Glomerular visceral epithelial cell (primary cell): Measurements from ENCODE around the gene GMDS.
"Not testable (repeated sequence)": the region's sequence is repeated elsewhere in the genome, so short reads cannot be mapped to it uniquely, and the experiment has no call there.

Experiments used
- DNase-seq: peaks from one replicate; pipeline ENCODE4 v3.0.0-alpha.2; 2016; ENCODE audit errors: extremely low spot score

GMDS gene

DNA sequence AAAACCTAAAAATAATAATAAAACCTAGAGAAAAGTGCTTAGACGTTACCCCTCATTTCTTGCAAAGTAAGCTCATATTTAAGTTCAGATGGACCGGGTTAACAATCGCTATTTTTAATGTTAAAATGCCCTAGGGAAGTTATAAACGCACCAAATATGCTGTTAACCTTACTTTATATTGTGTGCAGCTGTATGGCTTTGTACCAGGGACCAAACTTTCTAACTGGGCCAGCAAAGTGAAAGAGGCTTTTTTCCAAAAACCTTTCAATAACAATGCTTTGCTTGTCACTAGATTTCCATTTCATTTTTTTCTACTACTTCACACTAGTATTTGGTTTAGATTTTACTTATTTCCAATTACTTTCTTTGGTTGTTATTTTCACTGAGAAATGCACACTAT lies 387.2 kb downstream of the GMDS start:
- no peak for DNase-seq

DNA sequence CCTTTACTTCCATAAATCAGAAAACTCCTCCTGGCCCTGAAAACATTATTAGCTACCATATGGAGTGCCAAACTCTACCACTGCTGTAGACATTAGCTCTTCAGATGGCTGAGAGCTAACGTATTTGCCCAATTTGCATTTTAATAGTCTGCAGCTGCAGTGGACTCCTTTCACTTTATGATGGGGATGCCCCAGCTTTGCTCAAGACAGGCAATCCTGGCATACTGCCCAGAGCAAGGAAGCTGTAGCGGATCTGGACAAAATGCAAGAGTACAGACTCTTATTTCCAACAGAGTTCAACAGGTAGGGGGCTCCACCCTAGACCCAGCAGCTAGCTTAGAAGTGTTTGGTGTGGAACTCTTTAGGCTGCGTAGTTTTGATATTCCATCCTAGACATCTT lies 389.0 kb downstream of the GMDS start:
- peak; percentile 90 for DNase-seq

DNA sequence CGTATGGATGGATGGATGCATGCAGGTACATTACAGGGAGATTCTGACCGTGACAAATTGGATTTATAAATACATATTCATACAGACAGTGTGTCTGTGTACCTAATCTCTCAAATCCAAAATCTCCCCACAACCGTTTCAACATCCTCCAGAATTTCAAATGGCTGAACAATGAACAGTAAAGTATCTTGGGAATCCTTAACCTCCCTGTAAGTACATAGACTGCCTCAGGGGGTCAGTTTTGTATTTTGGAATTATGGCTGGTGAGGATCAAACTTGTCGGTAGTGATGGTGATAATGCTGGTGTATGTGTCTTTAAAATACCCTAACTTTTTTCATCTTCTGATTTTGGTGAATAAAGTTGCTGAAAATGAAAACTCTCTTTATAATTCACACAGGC lies 389.5 kb downstream of the GMDS start:
- DNase-seq = no peak

DNA sequence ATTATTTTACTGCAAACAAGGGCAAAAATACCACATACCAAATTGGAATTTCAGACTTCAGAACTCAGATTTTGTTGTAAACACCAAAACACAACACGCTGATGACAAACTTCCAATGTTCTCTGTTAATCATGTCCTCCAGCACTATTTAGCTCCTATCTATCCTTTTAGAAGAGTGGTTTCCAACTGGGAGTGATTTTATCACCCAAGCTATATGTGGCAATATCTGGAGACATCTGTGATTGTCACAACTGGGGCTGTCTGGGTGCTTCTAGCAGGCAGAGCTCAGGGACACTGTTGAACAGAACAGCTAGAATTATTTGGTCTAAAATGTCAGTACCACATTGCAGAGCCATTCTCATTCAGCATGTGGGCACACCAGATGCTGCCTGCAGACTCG lies 391.1 kb downstream of the GMDS start:
- no peak for DNase-seq

DNA sequence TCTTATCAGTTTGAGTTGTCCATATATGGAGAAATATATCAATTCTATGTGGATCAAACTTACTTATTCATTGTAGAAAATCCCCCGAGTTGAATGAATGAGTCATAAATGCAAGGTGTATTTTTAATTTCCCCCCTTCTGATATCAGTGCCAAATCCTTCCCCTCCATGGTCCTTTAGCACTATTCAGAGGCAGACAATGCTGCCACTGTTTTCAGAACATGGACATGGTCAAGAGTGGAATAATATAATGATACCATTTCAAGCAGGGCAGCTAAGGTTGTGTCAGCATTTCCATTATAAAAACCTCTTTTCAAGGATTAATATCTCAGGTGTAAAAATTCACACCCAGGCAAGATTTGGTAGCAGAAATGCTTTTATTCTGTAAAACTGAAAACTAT lies 391.6 kb downstream of the GMDS start:
- DNase-seq = no peak

DNA sequence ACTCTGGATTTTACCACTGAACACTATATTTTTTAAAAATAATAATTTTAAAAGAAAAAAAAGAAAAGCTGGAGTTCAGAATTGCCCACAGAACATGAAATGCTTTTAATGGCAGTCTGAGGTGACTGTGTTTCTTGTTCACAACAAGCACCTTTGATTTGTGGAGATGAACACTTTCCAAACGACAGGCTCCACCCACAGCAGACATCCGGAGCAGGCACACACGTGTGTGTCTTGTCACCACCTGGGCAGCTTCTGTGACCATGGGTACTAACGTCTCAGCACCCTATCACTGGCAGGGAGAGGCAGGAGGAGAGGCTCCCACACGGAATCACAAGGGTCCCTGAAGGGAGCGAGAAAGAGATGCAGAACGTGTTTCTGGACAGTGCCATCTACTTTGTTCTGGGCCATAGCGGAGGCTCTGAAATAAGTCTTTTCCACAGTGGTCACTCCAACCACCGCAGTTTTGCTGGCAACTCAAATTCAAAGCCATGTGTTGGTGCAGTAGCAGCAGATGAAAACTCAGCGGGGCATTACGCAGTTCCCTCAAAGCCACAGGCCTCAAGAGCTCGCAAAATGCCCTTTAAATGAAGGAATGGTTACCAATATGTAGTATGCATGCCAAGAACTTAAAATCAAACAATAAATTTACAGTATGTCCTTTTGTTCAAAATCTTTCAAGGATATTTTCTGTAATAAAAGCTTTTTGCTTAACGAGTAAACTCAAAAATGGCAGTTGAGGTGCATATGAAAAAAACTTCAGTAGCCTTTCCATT lies 393.5 kb downstream of the GMDS start:
- no peak for DNase-seq

DNA sequence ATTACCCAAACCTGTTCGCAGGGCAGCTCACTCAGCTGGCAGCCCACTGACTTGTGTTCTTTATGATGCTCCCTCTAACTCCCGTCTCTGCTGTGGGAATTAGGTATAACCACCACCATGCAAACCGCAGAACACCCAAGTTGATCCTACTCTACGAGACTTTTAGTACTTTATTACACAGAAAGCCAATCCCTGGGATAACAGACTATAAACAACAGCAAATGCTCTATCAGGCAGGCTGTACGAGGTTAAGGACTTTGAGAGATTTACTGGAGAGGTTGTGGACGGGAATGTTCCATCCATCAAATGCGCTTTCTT lies 394.6 kb downstream of the GMDS start:
- no peak for DNase-seq

DNA sequence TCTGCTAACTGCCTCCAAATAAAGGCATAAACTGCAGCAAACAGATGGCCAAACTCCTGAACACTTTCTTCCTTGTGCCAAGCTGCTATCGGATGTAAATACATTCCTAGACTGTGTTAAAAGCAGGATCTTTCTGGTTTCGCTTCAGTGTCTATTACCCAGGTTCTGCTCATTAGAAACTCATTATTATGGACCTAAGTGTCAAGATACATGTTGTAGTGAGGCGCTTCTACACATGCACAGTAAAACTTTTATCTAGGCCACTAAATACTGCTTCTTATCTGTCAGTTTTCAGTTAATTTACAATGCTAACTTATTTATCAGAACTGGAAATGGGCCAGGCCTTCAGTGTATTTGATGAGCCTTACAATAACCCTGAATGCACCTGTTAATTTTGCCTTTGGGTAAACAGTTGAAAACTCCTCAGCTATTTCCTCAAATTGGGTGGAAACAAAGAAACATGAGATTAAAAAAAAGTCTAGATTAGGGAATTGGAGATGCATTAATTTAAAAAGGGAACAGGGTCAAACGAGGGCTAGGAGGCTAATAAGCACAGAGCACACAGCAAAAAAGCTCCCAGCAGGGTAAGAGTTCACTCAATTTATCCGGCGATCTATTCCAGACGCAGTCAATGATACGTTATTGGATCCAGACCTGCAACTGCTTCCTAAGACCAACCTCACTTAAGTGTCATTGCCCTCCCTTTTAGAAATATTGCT lies 395.1 kb downstream of the GMDS start:
- DNase-seq = no peak

DNA sequence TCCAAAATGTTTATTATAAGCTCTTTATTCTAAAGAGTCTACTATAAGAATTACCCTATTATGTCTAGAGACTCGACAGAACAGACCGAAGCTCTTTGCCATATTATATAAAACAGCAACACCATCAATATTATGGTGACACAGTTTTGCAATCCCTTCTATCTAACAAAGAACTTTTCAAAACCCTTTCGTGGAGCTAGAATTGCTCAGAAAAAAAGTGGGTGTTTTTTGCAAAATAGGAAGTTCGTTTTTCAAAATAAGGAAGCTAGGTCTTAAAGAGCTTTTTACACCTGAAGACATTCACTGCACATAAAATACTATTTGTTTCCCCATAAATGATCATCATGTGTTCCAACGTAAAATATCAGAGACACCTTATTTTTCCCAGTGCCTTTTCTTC lies 395.7 kb downstream of the GMDS start:
- no peak for DNase-seq

DNA sequence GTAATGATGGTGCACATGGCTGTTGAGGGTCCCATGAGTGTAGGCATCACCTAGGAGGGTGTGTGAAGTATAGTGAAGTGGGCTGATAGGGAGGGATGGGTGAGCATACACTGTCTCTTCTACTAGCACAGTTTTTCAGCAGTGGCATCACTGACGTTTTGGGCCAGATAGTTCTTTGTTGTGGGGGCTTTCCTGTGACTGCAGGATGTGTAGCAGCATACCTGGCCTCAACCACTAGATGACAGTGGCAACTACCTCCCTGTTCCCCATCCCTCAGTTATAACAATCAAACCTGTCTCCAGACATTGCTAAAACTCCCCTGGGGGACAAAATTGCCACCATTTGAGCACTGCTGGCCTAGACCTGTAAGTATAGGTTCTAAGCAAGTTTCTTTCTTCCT lies 396.7 kb downstream of the GMDS start:
- DNase-seq = no peak

DNA sequence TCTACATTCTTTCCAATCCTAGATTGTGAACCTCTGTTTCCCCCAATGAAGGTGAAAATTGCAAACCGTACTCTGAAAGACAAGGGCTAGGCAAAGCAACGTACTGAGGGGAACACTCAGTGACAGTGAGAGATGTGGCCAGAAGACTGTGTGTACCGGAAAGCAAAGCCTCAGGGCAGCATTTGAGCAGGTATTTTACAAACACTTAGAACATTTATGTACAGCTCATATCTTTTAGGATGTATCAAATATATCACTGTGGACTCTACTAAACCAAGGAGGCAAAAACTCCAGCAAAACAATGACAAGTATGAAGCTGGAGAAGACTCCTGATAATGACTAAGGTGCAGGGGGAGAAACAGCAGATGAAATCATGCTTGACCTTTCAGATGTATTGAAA lies 398.8 kb downstream of the GMDS start:
- no peak for DNase-seq

DNA sequence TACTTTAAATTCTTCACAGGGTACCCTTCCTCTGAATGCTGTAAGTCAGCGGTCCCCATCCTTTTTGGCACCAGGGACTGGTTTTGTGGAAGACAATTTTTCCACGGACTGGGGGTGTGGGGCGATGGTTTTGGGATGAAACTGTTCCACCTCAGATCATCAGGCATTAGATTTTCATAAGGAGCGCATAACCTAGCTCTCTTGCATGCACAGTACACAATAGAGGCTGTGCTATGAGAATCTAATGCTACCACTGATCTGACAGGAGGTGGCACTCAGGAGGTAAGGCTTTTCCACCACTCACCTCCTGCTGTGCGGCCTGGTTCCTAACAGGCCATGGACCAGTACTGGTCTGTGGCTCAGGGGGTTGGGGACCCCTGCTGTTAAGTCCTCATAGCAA lies 399.9 kb downstream of the GMDS start:
- not testable (repeated sequence) for DNase-seq

DNA sequence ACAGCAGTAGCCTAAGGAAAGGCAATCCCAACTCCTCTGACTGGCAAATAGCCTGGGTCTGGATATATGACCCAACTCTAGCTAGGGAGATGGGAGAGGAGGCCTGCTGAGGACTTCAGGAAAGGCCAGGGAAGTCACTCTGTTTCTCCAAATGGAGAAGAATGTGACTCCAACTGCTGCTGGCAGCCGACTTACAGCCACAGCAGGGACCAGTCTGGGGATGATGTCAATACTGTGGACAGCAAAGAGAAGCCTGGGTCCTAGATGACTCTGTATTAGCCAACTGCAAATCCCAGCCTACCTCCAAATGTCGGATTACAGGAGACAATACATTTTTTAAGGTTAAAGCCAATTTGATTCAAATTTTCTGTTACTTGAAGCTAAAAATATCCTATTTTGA lies 403.1 kb downstream of the GMDS start:
- DNase-seq = no peak

DNA sequence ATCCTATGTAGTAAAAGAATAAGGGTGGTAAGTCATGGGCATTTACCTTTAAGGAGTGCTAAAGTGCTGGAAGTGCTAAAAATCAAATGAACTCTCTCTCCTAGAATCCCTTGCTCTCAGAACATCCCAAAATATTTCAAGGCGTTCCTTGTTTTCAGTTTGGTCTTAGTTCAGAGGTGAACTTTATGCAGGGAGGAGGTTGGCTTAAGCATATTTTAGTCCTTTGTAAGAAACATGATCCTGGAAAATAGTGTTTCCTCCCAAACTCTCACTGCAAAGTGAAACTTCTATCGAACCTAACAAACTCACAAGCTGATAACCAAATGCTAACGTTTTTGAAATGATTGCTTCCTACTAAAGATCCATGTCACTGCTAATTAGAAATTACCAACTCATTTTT lies 404.3 kb downstream of the GMDS start:
- DNase-seq = no peak

DNA sequence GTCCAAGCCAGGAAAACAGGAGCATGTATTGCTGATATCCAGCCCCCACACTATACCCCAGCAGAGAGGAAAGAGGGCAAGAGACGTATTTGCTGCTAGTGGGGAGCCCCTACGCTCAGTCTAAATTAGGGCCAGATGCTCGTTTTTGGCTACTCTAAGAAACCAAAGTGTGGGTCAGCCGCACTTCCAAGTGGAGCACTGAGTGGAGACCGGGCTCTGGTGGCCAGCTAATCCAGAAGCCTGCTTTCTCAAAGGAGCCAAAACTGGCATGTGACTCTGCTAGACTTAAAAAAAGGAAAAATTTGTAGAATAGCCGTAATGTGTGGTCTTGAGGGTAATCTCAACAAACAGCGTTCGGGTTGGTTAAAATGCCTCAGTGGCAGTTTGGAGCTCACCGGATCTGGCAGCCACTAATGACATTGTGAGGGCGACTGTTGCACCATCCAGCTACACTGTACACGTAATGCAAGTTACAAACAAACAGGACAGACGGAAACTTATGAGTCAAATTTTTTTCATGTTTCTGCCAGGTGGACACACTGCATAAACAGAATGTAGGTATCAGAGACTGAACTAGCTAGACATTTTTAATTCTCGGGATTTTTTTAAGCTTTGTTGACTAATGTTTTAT lies 404.8 kb downstream of the GMDS start:
- DNase-seq = no peak

DNA sequence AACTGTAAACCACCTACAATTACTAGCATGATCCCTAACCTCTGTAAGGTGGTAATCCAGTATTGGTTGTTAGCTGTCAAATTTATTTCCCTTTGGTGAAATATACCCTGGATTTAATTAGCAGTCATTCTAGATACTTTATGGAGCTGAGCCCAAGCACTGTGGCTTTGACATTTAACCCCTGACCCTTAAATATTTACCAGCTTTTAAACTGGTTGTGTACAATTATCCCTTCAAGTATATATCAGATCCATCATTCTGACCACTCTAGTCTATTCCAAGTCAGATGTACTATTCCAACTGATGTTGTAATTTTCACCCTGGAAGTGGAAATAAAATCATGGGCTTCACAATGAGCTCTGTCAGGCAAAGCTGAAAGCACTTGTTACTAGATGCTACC lies 406.0 kb downstream of the GMDS start:
- no peak for DNase-seq

DNA sequence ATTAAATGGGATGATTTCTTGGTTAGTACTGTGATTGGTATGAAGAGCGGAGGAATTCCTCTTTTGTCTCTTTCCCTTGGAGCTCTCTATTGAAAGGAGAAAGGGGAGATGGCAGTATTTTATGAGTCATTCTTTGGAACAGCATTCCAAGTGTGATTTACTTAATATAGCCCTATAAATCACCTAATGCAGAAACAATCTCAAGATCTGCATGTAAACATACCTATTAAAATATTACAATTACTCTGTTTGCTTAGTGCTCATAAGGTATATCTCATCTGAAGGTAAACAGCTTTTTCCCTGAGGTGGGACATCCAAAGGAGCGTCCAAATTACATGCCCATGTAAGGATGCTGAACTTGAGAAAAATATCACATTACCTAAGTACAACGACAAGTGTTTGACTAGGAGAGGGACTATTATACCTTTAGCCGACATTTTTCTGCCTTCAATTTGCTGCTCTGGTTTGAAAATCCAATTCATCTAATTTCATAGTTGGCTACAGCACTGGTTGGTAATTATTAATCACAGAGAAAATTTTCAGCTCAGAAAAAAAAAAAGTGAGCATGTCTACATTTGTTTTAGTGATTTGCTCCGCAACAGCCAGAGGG lies 406.7 kb downstream of the GMDS start:
- DNase-seq = peak; percentile 28

DNA sequence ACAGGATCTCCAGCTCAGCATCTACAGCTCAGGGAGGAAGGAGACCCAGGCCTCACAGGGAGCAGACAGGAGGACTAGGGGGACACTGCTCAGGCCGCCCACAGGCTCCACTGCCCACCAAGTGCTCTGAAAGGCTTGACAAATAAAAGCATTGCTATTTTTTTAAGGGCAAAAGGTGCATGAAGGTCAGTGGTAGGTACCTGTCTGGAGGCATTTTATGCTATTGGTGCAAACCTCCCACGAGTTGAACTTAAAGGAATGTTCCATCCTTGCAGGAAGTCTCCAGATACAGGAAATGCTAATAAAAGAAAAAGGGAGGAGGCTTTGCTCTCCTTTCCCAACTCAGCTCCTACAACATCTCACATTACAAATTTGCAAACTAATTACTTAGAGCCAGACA lies 407.6 kb downstream of the GMDS start:
- DNase-seq = no peak

DNA sequence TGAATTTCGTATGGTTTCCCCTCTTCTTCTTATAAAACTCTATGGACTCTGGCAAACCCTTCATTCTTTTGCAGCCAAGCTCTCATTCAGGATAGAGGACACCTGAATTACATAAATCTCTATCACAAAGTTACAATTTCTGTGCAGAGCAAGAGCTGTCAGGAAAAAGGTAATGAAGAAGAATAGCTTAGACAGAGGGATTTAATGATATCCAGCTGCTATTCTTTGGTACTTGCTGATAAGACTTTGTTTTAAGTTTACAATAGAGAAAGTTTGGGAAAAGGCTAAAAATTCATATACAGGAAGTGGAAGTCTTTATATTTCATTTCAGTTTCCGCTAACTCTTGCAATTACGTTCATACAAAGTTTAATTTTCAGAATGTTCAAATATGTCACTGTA lies 408.7 kb downstream of the GMDS start:
- DNase-seq = no peak

DNA sequence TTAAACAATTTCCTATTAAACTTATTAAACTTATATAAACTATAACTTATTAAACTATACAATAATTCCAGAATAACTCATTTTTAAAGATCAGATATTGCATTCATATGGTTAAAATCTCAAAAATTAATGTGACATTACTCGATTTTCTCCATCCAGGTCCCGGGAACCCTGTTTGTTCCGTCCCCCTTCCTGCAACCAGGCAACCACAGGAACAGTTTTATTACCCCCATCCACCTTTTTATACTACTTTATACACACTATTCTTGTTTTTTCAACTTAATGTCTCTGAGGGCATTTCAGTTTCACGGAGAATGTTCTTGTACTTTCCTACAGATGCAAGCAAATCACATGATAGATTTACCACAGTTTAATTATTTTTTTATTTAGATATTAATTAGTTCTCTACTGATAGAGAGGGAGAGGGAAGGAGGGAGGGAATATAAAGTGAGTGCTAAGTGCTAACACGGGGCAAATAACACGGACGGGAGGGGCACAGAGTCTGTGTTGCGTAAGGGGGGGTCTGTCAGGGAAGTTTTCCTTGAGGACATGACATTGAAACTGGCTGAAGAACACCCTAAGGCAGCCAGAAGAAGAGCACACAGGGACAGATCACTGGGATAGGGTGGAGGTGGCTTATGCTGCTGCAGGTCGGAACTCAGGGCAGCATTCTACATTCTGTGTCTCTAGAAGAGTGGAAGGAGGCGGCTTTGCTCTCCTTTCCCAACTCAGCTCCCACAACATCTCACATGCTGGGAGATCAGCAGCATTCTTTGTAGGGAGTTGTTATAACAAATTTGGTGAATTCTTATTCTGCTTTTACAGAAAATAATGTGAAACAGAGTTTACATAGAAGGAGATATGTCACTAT lies 410.5 kb downstream of the GMDS start:
- no peak for DNase-seq

DNA sequence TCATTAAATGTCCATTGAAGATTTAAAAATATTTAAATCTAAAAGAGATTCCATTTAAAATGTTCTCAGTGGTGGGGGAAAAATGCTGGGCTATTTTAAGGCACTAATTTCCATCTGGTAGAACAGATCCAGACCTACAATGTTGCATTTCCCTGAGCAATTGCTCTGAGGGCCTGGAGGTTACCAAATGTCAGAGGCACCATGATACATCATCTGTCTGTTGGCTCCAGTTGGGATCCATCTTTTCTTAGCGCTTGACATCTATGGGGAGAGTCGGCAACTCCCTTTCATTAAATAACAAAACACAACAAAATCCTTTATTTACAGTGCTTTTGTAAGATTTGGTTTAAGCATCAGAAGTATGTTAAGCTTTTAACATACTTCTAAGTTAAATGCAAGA lies 411.2 kb downstream of the GMDS start:
- DNase-seq = no peak
